GM12878 (cell line): ENCODE measurements around the gene NCBP3. TPM values are rescaled to one million over a fixed set of nuclear protein-coding genes. Genes with fewer than 3 reads are reported as not detected.

Experiments
- ATAC-seq: fragments of 200-7000 bp; cut with Tn5 transposase; 3 replicates; pipeline ENCODE4 v1.9.1; 2020; ENCODE audit warnings: mild to moderate bottlenecking, moderate library complexity
- BruUV-seq: library from RNA; stranded (reverse); fragments of 400-500 nt; replicated peaks from 2 replicates; lab custom pipeline; 2021; lab: Mats Ljungman, UMichigan
- CTCF ChIA-PET: fragments of 300-600 bp; sonication (Branson Sonifier 250); formaldehyde crosslinking; extraction: SDS; loops from one replicate; lab custom pipeline; 2021; ENCODE audit warnings: inconsistent platforms; lab: Yijun Ruan, JAX
- POLR2A ChIA-PET: fragments of 350-600 bp; formaldehyde crosslinking; extraction: SDS; loops from one replicate; lab custom pipeline; 2021; ENCODE audit warnings: inconsistent platforms; lab: Charles Lee
- RAD21 ChIA-PET: fragments of 300-600 bp; sonication (Branson Sonifier 250); formaldehyde crosslinking; loops from one replicate; lab custom pipeline; 2023; ENCODE audit warnings: antibody characterized with exemption; ENCODE audit not compliant: unreplicated experiment; lab: Charles Lee
- SMC1A ChIA-PET: fragments of 300-600 bp; sonication (Branson Sonifier 250); formaldehyde crosslinking; loops from one replicate; lab custom pipeline; 2023; ENCODE audit not compliant: unreplicated experiment, uncharacterized antibody; lab: Charles Lee
- DNase-seq: peaks from one replicate; pipeline ENCODE4 v3.0.0-alpha.2; 2011; ENCODE audit warnings: low read depth, low spot score
- FAIRE-seq: peaks from 3 replicates; lab custom pipeline; 2011; peaks lifted over from hg19 to GRCh38; lab: Jason Lieb, UNC
- H2AFZ ChIP-seq: 2 replicates; pipeline ENCODE4 v1.6.0; 2011; ENCODE audit warnings: low read depth, low read length, control low read depth; ENCODE audit not compliant: control insufficient read depth
- H3K27ac ChIP-seq: 2 replicates; pipeline ENCODE4 v1.5.1; 2011; ENCODE audit warnings: control low read depth; ENCODE audit not compliant: control insufficient read depth, insufficient read depth
- H3K27me3 ChIP-seq, 2 experiments: replicated peaks in 1 of 2; 2 replicates each; pipeline versions ENCODE4 v1.6.0 to v1.6.1; 2011; ENCODE audit warnings: low read length in 1 of 2; ENCODE audit not compliant: control insufficient read depth in 2 of 2, insufficient read depth in 2 of 2
- H3K36me3 ChIP-seq, 2 experiments: 2 replicates each; pipeline ENCODE4 v1.5.1; 2011; ENCODE audit warnings: low read length in 1 of 2; ENCODE audit not compliant: control insufficient read depth in 2 of 2, insufficient read depth in 2 of 2
- H3K4me1 ChIP-seq: 2 replicates; pipeline ENCODE4 v1.6.1; 2011; ENCODE audit warnings: mild to moderate bottlenecking, low read length, moderate library complexity, mixed read lengths; ENCODE audit not compliant: control insufficient read depth, insufficient read depth
- H3K4me2 ChIP-seq: 2 replicates; pipeline ENCODE4 v1.6.0; 2011; ENCODE audit warnings: control low read depth; ENCODE audit not compliant: control insufficient read depth, insufficient read depth
- H3K4me3 ChIP-seq: fragments of 200-600 bp; sonication (generic); 2 replicates; pipeline ENCODE4 v1.5.1; 2016
- H3K79me2 ChIP-seq: 2 replicates; pipeline ENCODE4 v1.6.0; 2011; ENCODE audit warnings: low read length; ENCODE audit not compliant: control insufficient read depth, insufficient read depth
- H3K9ac ChIP-seq: 2 replicates; pipeline ENCODE4 v1.8.0; 2011; ENCODE audit warnings: low read length, control low read depth, mixed read lengths; ENCODE audit not compliant: control insufficient read depth, insufficient read depth
- H3K9me3 ChIP-seq: replicated peaks from 3 replicates; pipeline ENCODE4 v1.5.1; 2011; ENCODE audit warnings: mild to moderate bottlenecking, low read length; ENCODE audit not compliant: control insufficient read depth, insufficient read depth
- H4K20me1 ChIP-seq: 2 replicates; pipeline ENCODE4 v1.6.0; 2011; ENCODE audit not compliant: control insufficient read depth, insufficient read depth
- ATF7 ChIP-seq: fragments of 450-650 bp; IDR thresholded peaks from 2 replicates; pipeline ENCODE4 v1.6.1; 2016; ENCODE audit warnings: low read depth, mild to moderate bottlenecking
- BACH1 ChIP-seq: fragments of 450-650 bp; IDR thresholded peaks from 2 replicates; pipeline ENCODE4 v1.6.1; 2017; ENCODE audit warnings: mild to moderate bottlenecking, borderline replicate concordance
- BCL11A ChIP-seq: IDR thresholded peaks from 2 replicates; pipeline ENCODE4 v1.6.1; 2011; ENCODE audit warnings: low read depth, low read length
- CHD4 ChIP-seq: fragments of 200-600 bp; sonication (generic); IDR thresholded peaks from 2 replicates; pipeline ENCODE4 v1.6.1; 2016; ENCODE audit warnings: mild to moderate bottlenecking
- EED ChIP-seq: sonication (generic); IDR thresholded peaks from 2 replicates; pipeline ENCODE4 v1.6.1; 2016; ENCODE audit warnings: antibody characterized with exemption, low read depth
- IKZF1 ChIP-seq: fragments of 450-650 bp; conservative IDR thresholded peaks from 2 replicates; pipeline ENCODE4 v1.6.1; 2017; ENCODE audit warnings: antibody characterized with exemption, mild to moderate bottlenecking
- IRF4 ChIP-seq: IDR thresholded peaks from 2 replicates; pipeline ENCODE4 v1.6.1; 2011; ENCODE audit warnings: low read depth, low read length
- JUNB ChIP-seq: IDR thresholded peaks from 2 replicates; pipeline ENCODE4 v1.6.1; 2016; ENCODE audit warnings: antibody characterized with exemption, mild to moderate bottlenecking
- MTA2 ChIP-seq: fragments of 450-650 bp; IDR thresholded peaks from 2 replicates; pipeline ENCODE4 v1.6.1; 2016; ENCODE audit warnings: low read depth, mild to moderate bottlenecking, moderate library complexity
- RFX5 ChIP-seq: IDR thresholded peaks from 2 replicates; pipeline ENCODE4 v1.6.1; 2011; ENCODE audit warnings: low read depth, low read length, improper control_type of control experiment
- WGBS: methylation state at CpG from one replicate; pipeline ENCODE4 v1.1.6; 2016; ENCODE audit warnings: low lambda C conversion rate; ENCODE audit not compliant: insufficient replicate concordance, insufficient coverage; ENCODE audit errors: missing lambda C conversion rate; 5-methylcytosine and 5-hydroxymethylcytosine counted together
- in situ Hi-C: fragments of 300-500 bp; cut with MboI; formaldehyde crosslinking; loops from 9 replicates; pipeline ENCODE4 v1.14.3; 2018; ENCODE audit warnings: mixed read lengths
- intact Hi-C: fragments of 100-400 bp; cut with micrococcal nuclease; formaldehyde crosslinking; loops from one replicate; pipeline ENCODE4 v1.14.2; 2022; ENCODE audit not compliant: unreplicated experiment
- polyA plus RNA-seq, 11 experiments: library from polyadenylated mRNA; depleted of rRNA in 4 of 11; unstranded in 6 of 11; stranded (reverse) in 5 of 11; fragments of >200 nt; fragmentation: Nextera tagmentation in 4 of 11; fragmentation: Illumina TruSeq in 1 of 11; extraction: Ambion mirVana in 4 of 11; extraction: Trizol in 1 of 11; gene quantifications; 1 replicate in 1 of 11; 2 replicates in 10 of 11; pipeline versions ENCODE4 v1.2.1 to v1.2.3, GENCODE V29; 2011 to 2016; ENCODE audit warnings: inconsistent platforms in 2 of 11, missing spikeins in 2 of 11, low read depth in 1 of 11
- total RNA-seq, 4 experiments: library from RNA; depleted of rRNA in 3 of 4; stranded (reverse); fragments of >200 nt in 3 of 4; fragmentation: Illumina TruSeq in 1 of 4; extraction: Trizol in 1 of 4; gene quantifications; 2 replicates each; pipeline versions ENCODE4 v1.2.1 to v1.2.3, GENCODE V29; 2013 to 2021
- TF ChIP-seq, protein P1 (sequence below): fragments of 450-650 bp; formaldehyde crosslinking; IDR thresholded peaks from 2 replicates; pipeline ENCODE4 v1.4.0; 2020; ENCODE audit warnings: mild to moderate bottlenecking, moderate library complexity
- TF ChIP-seq, protein P2 (sequence below): fragments of 450-650 bp; formaldehyde crosslinking; IDR thresholded peaks from 2 replicates; pipeline ENCODE4 v1.4.0; 2022; ENCODE audit warnings: mild to moderate bottlenecking, moderate library complexity

The NCBP3 gene
- total and polyA plus RNA-seq, 10 of the 15 experiments (the other 5 are each of a cell fraction or from before 2014, with no cell fraction given): 5.2 to 32.0 (median 23.2) TPM

DNA sequence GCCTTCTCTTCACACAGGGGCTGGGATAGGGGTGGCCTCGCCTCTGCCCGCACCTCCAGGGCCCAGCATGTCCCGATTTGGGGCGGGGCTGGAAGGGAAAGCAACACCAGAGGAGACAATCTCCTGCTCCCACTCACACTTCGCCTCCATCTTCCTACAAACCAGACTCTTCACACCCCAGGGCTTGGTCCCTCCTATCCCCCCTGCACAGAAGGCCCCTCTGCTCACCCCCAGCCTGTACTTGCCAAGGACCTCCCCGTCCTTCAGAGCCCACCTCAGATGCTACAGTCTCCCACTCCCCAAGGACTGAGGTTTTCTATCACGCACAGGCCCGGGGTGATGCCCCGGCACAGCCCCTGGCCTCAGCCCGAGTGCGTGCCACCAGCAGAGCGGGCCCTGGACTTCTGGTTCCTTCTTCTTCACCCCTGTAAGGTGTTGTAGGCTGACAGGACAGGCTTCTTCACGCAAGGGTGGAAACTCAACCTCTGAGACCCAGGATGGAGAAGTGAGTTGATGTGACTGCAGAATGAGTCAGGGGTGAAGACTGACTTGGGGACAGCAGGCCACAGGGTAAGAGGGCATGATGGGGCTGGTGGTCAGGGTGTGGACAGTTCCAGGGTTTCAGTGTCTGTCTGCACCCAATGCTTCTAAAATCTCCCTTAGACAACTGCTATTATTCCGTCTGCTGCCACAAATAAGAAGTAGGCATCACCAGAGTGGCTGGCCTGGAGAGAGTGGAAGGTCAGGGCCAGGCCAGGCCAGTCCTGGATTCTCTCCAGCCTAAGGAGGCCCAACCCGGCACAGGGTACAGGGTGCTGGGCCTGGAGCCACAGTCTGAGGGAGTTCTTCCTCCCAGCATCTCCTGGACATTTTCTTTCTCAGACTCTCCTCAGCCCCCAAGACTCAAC, 47.5 kb downstream of the NCBP3 start (continued):
- TF ChIP-seq, protein P1, sequence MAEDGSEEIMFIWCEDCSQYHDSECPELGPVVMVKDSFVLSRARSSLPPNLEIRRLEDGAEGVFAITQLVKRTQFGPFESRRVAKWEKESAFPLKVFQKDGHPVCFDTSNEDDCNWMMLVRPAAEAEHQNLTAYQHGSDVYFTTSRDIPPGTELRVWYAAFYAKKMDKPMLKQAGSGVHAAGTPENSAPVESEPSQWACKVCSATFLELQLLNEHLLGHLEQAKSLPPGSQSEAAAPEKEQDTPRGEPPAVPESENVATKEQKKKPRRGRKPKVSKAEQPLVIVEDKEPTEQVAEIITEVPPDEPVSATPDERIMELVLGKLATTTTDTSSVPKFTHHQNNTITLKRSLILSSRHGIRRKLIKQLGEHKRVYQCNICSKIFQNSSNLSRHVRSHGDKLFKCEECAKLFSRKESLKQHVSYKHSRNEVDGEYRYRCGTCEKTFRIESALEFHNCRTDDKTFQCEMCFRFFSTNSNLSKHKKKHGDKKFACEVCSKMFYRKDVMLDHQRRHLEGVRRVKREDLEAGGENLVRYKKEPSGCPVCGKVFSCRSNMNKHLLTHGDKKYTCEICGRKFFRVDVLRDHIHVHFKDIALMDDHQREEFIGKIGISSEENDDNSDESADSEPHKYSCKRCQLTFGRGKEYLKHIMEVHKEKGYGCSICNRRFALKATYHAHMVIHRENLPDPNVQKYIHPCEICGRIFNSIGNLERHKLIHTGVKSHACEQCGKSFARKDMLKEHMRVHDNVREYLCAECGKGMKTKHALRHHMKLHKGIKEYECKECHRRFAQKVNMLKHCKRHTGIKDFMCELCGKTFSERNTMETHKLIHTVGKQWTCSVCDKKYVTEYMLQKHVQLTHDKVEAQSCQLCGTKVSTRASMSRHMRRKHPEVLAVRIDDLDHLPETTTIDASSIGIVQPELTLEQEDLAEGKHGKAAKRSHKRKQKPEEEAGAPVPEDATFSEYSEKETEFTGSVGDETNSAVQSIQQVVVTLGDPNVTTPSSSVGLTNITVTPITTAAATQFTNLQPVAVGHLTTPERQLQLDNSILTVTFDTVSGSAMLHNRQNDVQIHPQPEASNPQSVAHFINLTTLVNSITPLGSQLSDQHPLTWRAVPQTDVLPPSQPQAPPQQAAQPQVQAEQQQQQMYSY (CRISPR knock-in tag): no peak
- no peak for TF ChIP-seq IRF4

DNA sequence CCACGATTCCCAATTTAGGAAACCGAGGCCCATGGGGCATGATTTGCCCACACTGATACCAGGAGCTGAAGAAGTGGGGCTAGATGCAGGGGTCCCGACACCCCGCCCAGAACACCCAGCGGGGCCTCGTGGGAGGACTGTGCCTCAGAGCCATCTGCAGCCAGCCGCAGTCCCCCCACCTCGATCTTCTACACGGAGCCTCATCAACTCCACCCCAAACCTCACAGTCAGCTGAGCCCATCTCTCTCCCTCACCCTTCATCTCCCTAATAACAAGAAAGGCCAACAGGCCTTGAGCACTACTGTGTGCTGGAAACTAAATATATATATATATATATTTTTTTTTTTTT, 49.2 kb downstream of the NCBP3 start:
- CTCF ChIA-PET: interaction anchor here (0.9 to 2.2 kb wide), 4 partner anchors 8 to 59 kb away, joined by 4 to 13 read pairs (median 6); no protein-coding TSS in a partner anchor
- no peak overlapping the region; the same call in 1 of the 2 replicates for H3K4me3 ChIP-seq
- in situ Hi-C loops: no loop called here
- POLR2A ChIA-PET: interaction anchor here (0.9 kb wide), 1 partner anchor 38 kb away, joined by 3 read pairs; no protein-coding TSS in a partner anchor
- SMC1A ChIA-PET: interaction anchor here (1.2 to 3.4 kb wide), 5 partner anchors 8 to 58 kb away, joined by 3 to 19 read pairs (median 4); no protein-coding TSS in a partner anchor
- FAIRE-seq: no peak
- BruUV-seq: no TSS peak
- H2AFZ ChIP-seq: peak overlapping the region; percentile 5; the same call in 1 of the 2 replicates
- no peaks in the 10 kb centered on the region for H3K9me3 ChIP-seq
- H3K4me1 ChIP-seq: peaks cover 47% of the 10 kb centered on the region
- H4K20me1 ChIP-seq: no peaks in the 10 kb centered on the region
- WGBS: under 1% methylated on average over 9 of the region's 9 CpGs
- no peaks in the 10 kb centered on the region for H3K79me2 ChIP-seq
- no peaks in the 10 kb centered on the region for H3K36me3 ChIP-seq
- peak overlapping the region; percentile 69; the same call in 1 of the 2 replicates for H3K4me2 ChIP-seq
- RAD21 ChIA-PET: interaction anchor here (0.7 to 2.1 kb wide), 6 partner anchors 25 to 73 kb away, joined by 3 to 21 read pairs (median 4); partner anchors contain the start of gene HASPIN
- H3K9ac ChIP-seq: peak overlapping the region; percentile 28; the same call in 1 of the 2 replicates
- H3K27me3 ChIP-seq: no peaks in the 10 kb centered on the region
- ATAC-seq: peak; percentile 56
- intact Hi-C loops: loop anchor here (1.0 to 5.0 kb wide), 3 partner anchors 33 to 104 kb away; no protein-coding TSS in a partner anchor
- peak overlapping the region; percentile 63 for H3K27ac ChIP-seq
- no peak for DNase-seq
- TF ChIP-seq JUNB (peak; percentile 17; the same call in 1 of the 2 replicates), BCL11A (no peak), EED (0 out of 2 replicates have a peak, but pooled peaks have one; percentile 4), MTA2 (0 out of 2 replicates have a peak, but pooled peaks have one; percentile 21), IKZF1 (peak; percentile 5; the same call in 1 of the 2 replicates), CHD4 (0 out of 2 replicates have a peak, but pooled peaks have one; percentile 65), RFX5 (no peak), BACH1 (no peak), ATF7 (no peak)
- TF ChIP-seq, protein P2, sequence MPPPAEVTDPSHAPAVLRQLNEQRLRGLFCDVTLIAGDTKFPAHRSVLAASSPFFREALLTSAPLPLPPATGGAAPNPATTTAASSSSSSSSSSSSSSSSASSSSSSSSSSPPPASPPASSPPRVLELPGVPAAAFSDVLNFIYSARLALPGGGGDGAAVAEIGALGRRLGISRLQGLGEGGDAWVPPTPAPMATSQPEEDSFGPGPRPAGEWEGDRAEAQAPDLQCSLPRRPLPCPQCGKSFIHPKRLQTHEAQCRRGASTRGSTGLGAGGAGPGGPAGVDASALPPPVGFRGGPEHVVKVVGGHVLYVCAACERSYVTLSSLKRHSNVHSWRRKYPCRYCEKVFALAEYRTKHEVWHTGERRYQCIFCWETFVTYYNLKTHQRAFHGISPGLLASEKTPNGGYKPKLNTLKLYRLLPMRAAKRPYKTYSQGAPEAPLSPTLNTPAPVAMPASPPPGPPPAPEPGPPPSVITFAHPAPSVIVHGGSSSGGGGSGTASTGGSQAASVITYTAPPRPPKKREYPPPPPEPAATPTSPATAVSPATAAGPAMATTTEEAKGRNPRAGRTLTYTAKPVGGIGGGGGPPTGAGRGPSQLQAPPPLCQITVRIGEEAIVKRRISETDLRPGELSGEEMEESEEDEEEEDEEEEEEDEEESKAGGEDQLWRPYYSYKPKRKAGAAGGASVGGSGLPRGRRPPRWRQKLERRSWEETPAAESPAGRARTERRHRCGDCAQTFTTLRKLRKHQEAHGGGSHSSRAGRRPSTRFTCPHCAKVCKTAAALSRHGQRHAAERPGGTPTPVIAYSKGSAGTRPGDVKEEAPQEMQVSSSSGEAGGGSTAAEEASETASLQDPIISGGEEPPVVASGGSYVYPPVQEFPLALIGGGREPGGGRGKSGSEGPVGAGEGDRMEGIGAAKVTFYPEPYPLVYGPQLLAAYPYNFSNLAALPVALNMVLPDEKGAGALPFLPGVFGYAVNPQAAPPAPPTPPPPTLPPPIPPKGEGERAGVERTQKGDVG (CRISPR knock-in tag): no peak
